HEK293 (cell line): ENCODE measurements around the gene FAM171A1.
A peak's percentile ranks its signal among the peaks of the same experiment; 100 is the strongest.

ENCODE experiments used
- CTCF ChIA-PET: fragments of 350-600 bp; formaldehyde crosslinking; extraction: SDS; loops from one replicate; lab custom pipeline; 2021; ENCODE audit warnings: antibody characterized with exemption; lab: Yijun Ruan, JAX
- POLR2A ChIA-PET: fragments of 300-600 bp; formaldehyde crosslinking; extraction: SDS; loops from one replicate; lab custom pipeline; 2020; ENCODE audit warnings: antibody characterized with exemption, inconsistent platforms; lab: Yijun Ruan, JAX
- H3K27ac ChIP-seq: fragments of 200-500 bp; sonication (Bioruptor generic); 2 replicates; pipeline ENCODE4 v1.5.1; 2014; ENCODE audit warnings: low read depth, low read length, control low read depth, inconsistent platforms; ENCODE audit errors: extremely low read depth
- H3K36me3 ChIP-seq, 2 experiments: fragments of 200-500 bp in 1 of 2; sonication (Bioruptor generic) in 1 of 2; 1 replicate in 1 of 2; 2 replicates in 1 of 2; pipeline ENCODE4 v1.5.1; 2014 to 2017; ENCODE audit warnings: inconsistent platforms in 2 of 2, low read length in 2 of 2; ENCODE audit not compliant: control insufficient read depth in 2 of 2, insufficient read depth in 1 of 2
- H3K4me1 ChIP-seq: fragments of 200-500 bp; sonication (Bioruptor generic); 2 replicates; pipeline ENCODE4 v1.5.1; 2014; ENCODE audit warnings: mild to moderate bottlenecking, low read length, inconsistent platforms; ENCODE audit not compliant: control insufficient read depth, insufficient read depth
- H3K4me3 ChIP-seq: 2 replicates; pipeline ENCODE4 v1.5.1; 2011; ENCODE audit warnings: low read depth, mild to moderate bottlenecking, control low read depth, low read length, moderate library complexity
- H3K9me3 ChIP-seq: fragments of 200-500 bp; sonication (Bioruptor generic); 2 replicates; pipeline ENCODE4 v1.5.1; 2014; ENCODE audit warnings: low read depth, low read length, inconsistent platforms; ENCODE audit not compliant: control insufficient read depth, insufficient read depth
- BCL11B ChIP-seq: fragments of 450-650 bp; formaldehyde crosslinking; IDR thresholded peaks from 2 replicates; pipeline ENCODE4 v1.5.1; 2016; ENCODE audit warnings: low read depth, missing biosample characterization, missing genetic modification characterization
- EGR2 ChIP-seq: fragments of 450-650 bp; formaldehyde crosslinking; IDR thresholded peaks from 2 replicates; pipeline ENCODE4 v1.5.1; 2016; ENCODE audit warnings: low read depth, missing biosample characterization, missing genetic modification characterization
- GLI4 ChIP-seq: fragments of 450-650 bp; formaldehyde crosslinking; IDR thresholded peaks from 2 replicates; pipeline ENCODE4 v1.5.1; 2016; ENCODE audit warnings: missing biosample characterization, missing genetic modification characterization
- GLIS2 ChIP-seq: fragments of 450-650 bp; formaldehyde crosslinking; IDR thresholded peaks from 2 replicates; pipeline ENCODE4 v1.5.1; 2016; ENCODE audit warnings: missing biosample characterization, missing genetic modification characterization
- KLF8 ChIP-seq: fragments of 450-650 bp; formaldehyde crosslinking; IDR thresholded peaks from 2 replicates; pipeline ENCODE4 v1.5.1; 2016; ENCODE audit warnings: missing biosample characterization, missing genetic modification characterization
- SP2 ChIP-seq: fragments of 450-650 bp; formaldehyde crosslinking; IDR thresholded peaks from 2 replicates; pipeline ENCODE4 v1.5.1; 2016; ENCODE audit warnings: missing biosample characterization, missing genetic modification characterization
- ZBTB21 ChIP-seq: fragments of 450-650 bp; formaldehyde crosslinking; IDR thresholded peaks from 2 replicates; pipeline ENCODE4 v1.5.1; 2017; ENCODE audit warnings: missing biosample characterization, missing genetic modification characterization
- ZBTB8A ChIP-seq: fragments of 450-650 bp; formaldehyde crosslinking; IDR thresholded peaks from 2 replicates; pipeline ENCODE4 v1.5.1; 2016; ENCODE audit warnings: missing biosample characterization, missing genetic modification characterization
- ZFHX2 ChIP-seq: fragments of 450-650 bp; formaldehyde crosslinking; conservative IDR thresholded peaks from 2 replicates; pipeline ENCODE4 v1.5.1; 2016; ENCODE audit warnings: missing biosample characterization, missing genetic modification characterization
- ZIC2 ChIP-seq: fragments of 450-650 bp; formaldehyde crosslinking; IDR thresholded peaks from 2 replicates; pipeline ENCODE4 v1.5.1; 2016; ENCODE audit warnings: missing biosample characterization, missing genetic modification characterization
- ZNF112 ChIP-seq: fragments of 450-650 bp; formaldehyde crosslinking; IDR thresholded peaks from 2 replicates; pipeline ENCODE4 v1.5.0; 2017; ENCODE audit warnings: missing biosample characterization, missing genetic modification characterization
- ZNF114 ChIP-seq: fragments of 450-650 bp; formaldehyde crosslinking; IDR thresholded peaks from 2 replicates; pipeline ENCODE4 v1.5.0; 2017; ENCODE audit warnings: missing biosample characterization, missing genetic modification characterization
- ZNF138 ChIP-seq: fragments of 450-650 bp; formaldehyde crosslinking; IDR thresholded peaks from 2 replicates; pipeline ENCODE4 v1.5.1; 2016; ENCODE audit warnings: missing biosample characterization, missing genetic modification characterization, borderline replicate concordance
- ZNF155 ChIP-seq: fragments of 450-650 bp; formaldehyde crosslinking; IDR thresholded peaks from 2 replicates; pipeline ENCODE4 v1.5.1; 2016; ENCODE audit warnings: missing biosample characterization, missing genetic modification characterization
- ZNF157 ChIP-seq: fragments of 450-650 bp; formaldehyde crosslinking; IDR thresholded peaks from 2 replicates; pipeline ENCODE4 v1.5.1; 2016; ENCODE audit warnings: missing biosample characterization, missing genetic modification characterization
- ZNF174 ChIP-seq: fragments of 450-650 bp; formaldehyde crosslinking; IDR thresholded peaks from 2 replicates; pipeline ENCODE4 v1.5.0; 2017; ENCODE audit warnings: missing biosample characterization, mild to moderate bottlenecking, missing genetic modification characterization
- ZNF324 ChIP-seq: fragments of 450-650 bp; formaldehyde crosslinking; IDR thresholded peaks from 2 replicates; pipeline ENCODE4 v1.5.1; 2016; ENCODE audit warnings: missing biosample characterization, missing genetic modification characterization
- ZNF335 ChIP-seq: fragments of 450-650 bp; formaldehyde crosslinking; conservative IDR thresholded peaks from 2 replicates; pipeline ENCODE4 v1.5.1; 2016; ENCODE audit warnings: missing biosample characterization, missing genetic modification characterization
- ZNF423 ChIP-seq: fragments of 450-650 bp; formaldehyde crosslinking; IDR thresholded peaks from 2 replicates; pipeline ENCODE4 v1.5.1; 2016; ENCODE audit warnings: missing biosample characterization, missing genetic modification characterization
- ZNF600 ChIP-seq: fragments of 450-650 bp; formaldehyde crosslinking; IDR thresholded peaks from 2 replicates; pipeline ENCODE4 v1.5.1; 2016; ENCODE audit warnings: missing biosample characterization, missing genetic modification characterization
- ZSCAN30 ChIP-seq: fragments of 450-650 bp; IDR thresholded peaks from 2 replicates; pipeline ENCODE4 v1.5.1; 2018; ENCODE audit warnings: missing biosample characterization, mild to moderate bottlenecking, missing genetic modification characterization, moderate library complexity
- ZXDB ChIP-seq: fragments of 450-650 bp; formaldehyde crosslinking; IDR thresholded peaks from 2 replicates; pipeline ENCODE4 v1.5.1; 2016; ENCODE audit warnings: missing biosample characterization, missing genetic modification characterization
- TF ChIP-seq, protein P1 (sequence below): fragments of 450-650 bp; formaldehyde crosslinking; IDR thresholded peaks from 2 replicates; pipeline ENCODE4 v1.5.1; 2016; ENCODE audit warnings: missing biosample characterization, missing genetic modification characterization
- TF ChIP-seq, protein P2 (sequence below): fragments of 450-650 bp; formaldehyde crosslinking; IDR thresholded peaks from 2 replicates; pipeline ENCODE4 v1.5.1; 2016; ENCODE audit warnings: missing biosample characterization, missing genetic modification characterization
- TF ChIP-seq, protein P3 (sequence below): fragments of 450-650 bp; formaldehyde crosslinking; IDR thresholded peaks from 2 replicates; pipeline ENCODE4 v1.5.1; 2016; ENCODE audit warnings: missing biosample characterization, missing genetic modification characterization
- TF ChIP-seq, protein P4 (sequence below): fragments of 450-650 bp; formaldehyde crosslinking; IDR thresholded peaks from 2 replicates; pipeline ENCODE4 v1.5.1; 2016; ENCODE audit warnings: missing biosample characterization, missing genetic modification characterization
- TF ChIP-seq, protein P5 (sequence below): fragments of 450-650 bp; formaldehyde crosslinking; optimal IDR thresholded peaks from 2 replicates; pipeline ENCODE3; 2016; ENCODE audit warnings: missing biosample characterization, mild to moderate bottlenecking, missing genetic modification characterization

The FAM171A1 gene

DNA sequence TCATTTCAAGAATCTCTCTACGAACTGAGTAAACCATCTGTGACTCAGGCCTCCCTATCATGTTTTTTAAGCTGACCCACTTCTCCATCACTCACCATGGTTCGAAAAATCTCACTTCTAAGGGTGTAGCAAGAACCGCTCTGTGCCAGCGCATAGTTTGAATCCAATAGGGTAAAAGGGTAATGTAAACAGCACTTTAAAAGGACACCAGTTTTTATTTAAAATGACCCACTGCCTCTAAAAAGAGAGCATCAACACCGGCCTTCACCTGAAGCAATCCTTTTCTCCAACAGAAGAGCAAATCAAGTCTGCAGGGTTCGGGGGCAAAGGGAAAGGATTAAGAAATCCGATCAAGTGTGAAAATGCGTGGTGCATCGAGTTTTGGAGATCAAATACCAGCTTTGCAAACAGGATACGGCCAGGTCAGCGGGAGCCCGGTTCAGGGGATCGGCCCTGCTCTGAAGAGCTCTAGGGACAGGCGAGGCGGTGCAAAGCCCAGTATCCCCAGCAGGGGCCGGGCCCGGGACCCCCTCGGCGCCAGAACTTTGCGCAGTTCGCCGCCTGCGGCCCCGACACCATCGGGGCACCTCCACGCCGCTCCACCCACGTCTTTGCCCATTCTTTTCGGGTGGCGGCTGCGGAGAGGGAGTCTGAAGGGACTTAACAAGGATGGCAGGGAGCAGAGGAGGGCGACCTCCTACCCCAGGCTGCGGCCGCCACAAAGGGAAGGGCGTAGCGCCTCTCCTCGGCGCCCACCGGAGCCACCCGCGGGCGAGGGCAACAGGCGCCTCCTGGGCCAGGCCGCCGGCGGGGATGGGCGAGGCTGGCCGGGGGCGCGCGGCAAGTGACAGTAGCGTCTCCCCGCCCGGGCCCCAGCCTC is 203.4 kb downstream of the FAM171A1 start:
- ChIA-PET POLR2A (interaction anchor here (0.5 to 1.4 kb wide), 7 partner anchors 10 to 33 kb away, joined by 3 to 5 read pairs (median 3); no protein-coding TSS in a partner anchor), CTCF (interaction anchor here (0.5 to 1.5 kb wide), 7 partner anchors 9 to 1650 kb away, joined by 3 to 4 read pairs (median 3); no protein-coding TSS in a partner anchor)
- peak overlapping the region; percentile 64; the same call in 1 of the 2 replicates for H3K27ac ChIP-seq
- no peaks in the 10 kb centered on the region; a peak in 1 of 3 replicates for H3K36me3 ChIP-seq
- H3K4me3 ChIP-seq, result peak overlapping the region; percentile 94
- H3K9me3 ChIP-seq, result no peaks in the 10 kb centered on the region
- H3K4me1 ChIP-seq, result peaks cover 25% of the 10 kb centered on the region
- TF ChIP-seq, protein P1, sequence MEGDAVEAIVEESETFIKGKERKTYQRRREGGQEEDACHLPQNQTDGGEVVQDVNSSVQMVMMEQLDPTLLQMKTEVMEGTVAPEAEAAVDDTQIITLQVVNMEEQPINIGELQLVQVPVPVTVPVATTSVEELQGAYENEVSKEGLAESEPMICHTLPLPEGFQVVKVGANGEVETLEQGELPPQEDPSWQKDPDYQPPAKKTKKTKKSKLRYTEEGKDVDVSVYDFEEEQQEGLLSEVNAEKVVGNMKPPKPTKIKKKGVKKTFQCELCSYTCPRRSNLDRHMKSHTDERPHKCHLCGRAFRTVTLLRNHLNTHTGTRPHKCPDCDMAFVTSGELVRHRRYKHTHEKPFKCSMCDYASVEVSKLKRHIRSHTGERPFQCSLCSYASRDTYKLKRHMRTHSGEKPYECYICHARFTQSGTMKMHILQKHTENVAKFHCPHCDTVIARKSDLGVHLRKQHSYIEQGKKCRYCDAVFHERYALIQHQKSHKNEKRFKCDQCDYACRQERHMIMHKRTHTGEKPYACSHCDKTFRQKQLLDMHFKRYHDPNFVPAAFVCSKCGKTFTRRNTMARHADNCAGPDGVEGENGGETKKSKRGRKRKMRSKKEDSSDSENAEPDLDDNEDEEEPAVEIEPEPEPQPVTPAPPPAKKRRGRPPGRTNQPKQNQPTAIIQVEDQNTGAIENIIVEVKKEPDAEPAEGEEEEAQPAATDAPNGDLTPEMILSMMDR (tag by site-specific recombination), result peak; percentile 89
- TF ChIP-seq, protein P2, sequence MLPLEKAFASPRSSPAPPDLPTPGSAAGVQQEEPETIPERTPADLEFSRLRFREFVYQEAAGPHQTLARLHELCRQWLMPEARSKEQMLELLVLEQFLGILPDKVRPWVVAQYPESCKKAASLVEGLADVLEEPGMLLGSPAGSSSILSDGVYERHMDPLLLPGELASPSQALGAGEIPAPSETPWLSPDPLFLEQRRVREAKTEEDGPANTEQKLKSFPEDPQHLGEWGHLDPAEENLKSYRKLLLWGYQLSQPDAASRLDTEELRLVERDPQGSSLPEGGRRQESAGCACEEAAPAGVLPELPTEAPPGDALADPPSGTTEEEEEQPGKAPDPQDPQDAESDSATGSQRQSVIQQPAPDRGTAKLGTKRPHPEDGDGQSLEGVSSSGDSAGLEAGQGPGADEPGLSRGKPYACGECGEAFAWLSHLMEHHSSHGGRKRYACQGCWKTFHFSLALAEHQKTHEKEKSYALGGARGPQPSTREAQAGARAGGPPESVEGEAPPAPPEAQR (tag by site-specific recombination), result no peak
- TF ChIP-seq ZNF335 (tag by site-specific recombination) (peak; percentile 97), ZNF174 (tag by site-specific recombination) (no peak), ZNF600 (tag by site-specific recombination) (peak; percentile 12; the same call in 1 of the 2 replicates), ZNF324 (tag by site-specific recombination) (no peak), EGR2 (tag by site-specific recombination) (peak; percentile 76), ZNF112 (tag by site-specific recombination) (no peak), ZXDB (peak; percentile 29), ZBTB21 (no peak), ZNF138 (tag by site-specific recombination) (no peak), BCL11B (tag by site-specific recombination) (0 out of 2 replicates have a peak, but pooled peaks have one; percentile 35), ZNF423 (tag by site-specific recombination) (peak; percentile 61; the same call in 1 of the 2 replicates), ZBTB8A (peak; percentile 96), ZNF114 (no peak), GLIS2 (tag by site-specific recombination) (peak; percentile 82), ZNF157 (tag by site-specific recombination) (no peak), ZIC2 (tag by site-specific recombination) (peak; percentile 75), KLF8 (tag by site-specific recombination) (0 out of 2 replicates have a peak, but pooled peaks have one; percentile 28), ZSCAN30 (0 out of 2 replicates have a peak, but pooled peaks have one; percentile 2), SP2 (tag by site-specific recombination) (peak; percentile 17; the same call in 1 of the 2 replicates), ZFHX2 (peak; percentile 86), GLI4 (tag by site-specific recombination) (no peak), ZNF155 (tag by site-specific recombination) (no peak)
- TF ChIP-seq, protein P3, sequence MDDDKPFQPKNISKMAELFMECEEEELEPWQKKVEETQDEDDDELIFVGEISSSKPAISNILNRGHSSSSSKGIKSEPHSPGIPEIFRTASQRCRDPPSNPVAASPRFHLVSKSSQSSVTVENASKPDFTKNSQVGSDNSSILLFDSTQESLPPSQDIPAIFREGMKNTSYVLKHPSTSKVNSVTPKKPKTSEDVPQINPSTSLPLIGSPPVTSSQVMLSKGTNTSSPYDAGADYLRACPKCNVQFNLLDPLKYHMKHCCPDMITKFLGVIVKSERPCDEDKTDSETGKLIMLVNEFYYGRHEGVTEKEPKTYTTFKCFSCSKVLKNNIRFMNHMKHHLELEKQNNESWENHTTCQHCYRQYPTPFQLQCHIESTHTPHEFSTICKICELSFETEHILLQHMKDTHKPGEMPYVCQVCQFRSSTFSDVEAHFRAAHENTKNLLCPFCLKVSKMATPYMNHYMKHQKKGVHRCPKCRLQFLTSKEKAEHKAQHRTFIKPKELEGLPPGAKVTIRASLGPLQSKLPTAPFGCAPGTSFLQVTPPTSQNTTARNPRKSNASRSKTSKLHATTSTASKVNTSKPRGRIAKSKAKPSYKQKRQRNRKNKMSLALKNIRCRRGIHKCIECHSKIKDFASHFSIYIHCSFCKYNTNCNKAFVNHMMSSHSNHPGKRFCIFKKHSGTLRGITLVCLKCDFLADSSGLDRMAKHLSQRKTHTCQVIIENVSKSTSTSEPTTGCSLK (tag by site-specific recombination), result no peak
- TF ChIP-seq, protein P4, sequence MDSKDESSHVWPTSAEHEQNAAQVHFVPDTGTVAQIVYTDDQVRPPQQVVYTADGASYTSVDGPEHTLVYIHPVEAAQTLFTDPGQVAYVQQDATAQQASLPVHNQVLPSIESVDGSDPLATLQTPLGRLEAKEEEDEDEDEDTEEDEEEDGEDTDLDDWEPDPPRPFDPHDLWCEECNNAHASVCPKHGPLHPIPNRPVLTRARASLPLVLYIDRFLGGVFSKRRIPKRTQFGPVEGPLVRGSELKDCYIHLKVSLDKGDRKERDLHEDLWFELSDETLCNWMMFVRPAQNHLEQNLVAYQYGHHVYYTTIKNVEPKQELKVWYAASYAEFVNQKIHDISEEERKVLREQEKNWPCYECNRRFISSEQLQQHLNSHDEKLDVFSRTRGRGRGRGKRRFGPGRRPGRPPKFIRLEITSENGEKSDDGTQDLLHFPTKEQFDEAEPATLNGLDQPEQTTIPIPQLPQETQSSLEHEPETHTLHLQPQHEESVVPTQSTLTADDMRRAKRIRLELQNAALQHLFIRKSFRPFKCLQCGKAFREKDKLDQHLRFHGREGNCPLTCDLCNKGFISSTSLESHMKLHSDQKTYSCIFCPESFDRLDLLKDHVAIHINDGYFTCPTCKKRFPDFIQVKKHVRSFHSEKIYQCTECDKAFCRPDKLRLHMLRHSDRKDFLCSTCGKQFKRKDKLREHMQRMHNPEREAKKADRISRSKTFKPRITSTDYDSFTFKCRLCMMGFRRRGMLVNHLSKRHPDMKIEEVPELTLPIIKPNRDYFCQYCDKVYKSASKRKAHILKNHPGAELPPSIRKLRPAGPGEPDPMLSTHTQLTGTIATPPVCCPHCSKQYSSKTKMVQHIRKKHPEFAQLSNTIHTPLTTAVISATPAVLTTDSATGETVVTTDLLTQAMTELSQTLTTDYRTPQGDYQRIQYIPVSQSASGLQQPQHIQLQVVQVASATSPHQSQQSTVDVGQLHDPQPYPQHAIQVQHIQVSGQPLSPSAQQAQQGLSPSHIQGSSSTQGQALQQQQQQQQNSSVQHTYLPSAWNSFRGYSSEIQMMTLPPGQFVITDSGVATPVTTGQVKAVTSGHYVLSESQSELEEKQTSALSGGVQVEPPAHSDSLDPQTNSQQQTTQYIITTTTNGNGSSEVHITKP, result no peak
- TF ChIP-seq, protein P5, sequence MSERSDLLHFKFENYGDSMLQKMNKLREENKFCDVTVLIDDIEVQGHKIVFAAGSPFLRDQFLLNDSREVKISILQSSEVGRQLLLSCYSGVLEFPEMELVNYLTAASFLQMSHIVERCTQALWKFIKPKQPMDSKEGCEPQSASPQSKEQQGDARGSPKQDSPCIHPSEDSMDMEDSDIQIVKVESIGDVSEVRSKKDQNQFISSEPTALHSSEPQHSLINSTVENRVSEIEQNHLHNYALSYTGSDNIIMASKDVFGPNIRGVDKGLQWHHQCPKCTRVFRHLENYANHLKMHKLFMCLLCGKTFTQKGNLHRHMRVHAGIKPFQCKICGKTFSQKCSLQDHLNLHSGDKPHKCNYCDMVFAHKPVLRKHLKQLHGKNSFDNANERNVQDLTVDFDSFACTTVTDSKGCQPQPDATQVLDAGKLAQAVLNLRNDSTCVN (tag by site-specific recombination), result peak; percentile 60
